ENCODE results near the gene NTF3.

Gene NTF3

GRCh38 chr12:5432011-5432400, at the start of gene NTF3:
NTF3 (plus strand) TSS chr12:5432108; CDS start chr12:5432325, 217 bp downstream.
- no peak for DNase-seq

GRCh38 chr12:5384015-5384414, 47.9 kb upstream of the NTF3 start:
- DNase-seq: no peak

GRCh38 chr12:5388581-5389535, 43.0 kb upstream of the NTF3 start:
- DNase-seq: no peak

- no peak for DNase-seq
These were observed 41.6 kb upstream of the NTF3 start for GRCh38 chr12:5390174-5390799.

GRCh38 chr12:5391653-5392052, 40.3 kb upstream of the NTF3 start:
- no peak for DNase-seq

- no peak for DNase-seq
These were observed 38.9 kb upstream of the NTF3 start for GRCh38 chr12:5392961-5393360.

GRCh38 chr12:5395443-5396271, 36.3 kb upstream of the NTF3 start:
- DNase-seq: no peak

GRCh38 chr12:5396541-5396940, 35.4 kb upstream of the NTF3 start:
- no peak for DNase-seq

GRCh38 chr12:5399266-5399665, 32.6 kb upstream of the NTF3 start:
- DNase-seq: no peak

- DNase-seq: peak; percentile 21
These were observed 29.6 kb upstream of the NTF3 start for GRCh38 chr12:5402009-5402935.

- DNase-seq: no peak
These were observed 28.5 kb upstream of the NTF3 start for GRCh38 chr12:5403411-5403810.

GRCh38 chr12:5407034-5407856, 24.7 kb upstream of the NTF3 start:
- no peak for DNase-seq

- no peak for DNase-seq
These were observed 22.3 kb upstream of the NTF3 start for GRCh38 chr12:5409619-5410018.

GRCh38 chr12:5416571-5416970, 15.3 kb upstream of the NTF3 start:
- DNase-seq: no peak

GRCh38 chr12:5417500-5417899, 14.4 kb upstream of the NTF3 start:
- no peak for DNase-seq

GRCh38 chr12:5428332-5429221, 3.3 kb upstream of the NTF3 start:
- DNase-seq: peak; percentile 74

- no peak for DNase-seq
These were observed 2.0 kb upstream of the NTF3 start for GRCh38 chr12:5429741-5430557.

GRCh38 chr12:5430641-5431603, 986 bp upstream of the NTF3 start:
- DNase-seq: no peak

All from hematopoietic multipotent progenitor cell treated with erythropoietin and hydrocortisone succinate and interleukin-3 and kit ligand, for 6 days (in vitro differentiated cells).